ENCODE measurements around the gene DOCK7. TPM values are rescaled to one million over a fixed set of nuclear protein-coding genes. Genes with fewer than 3 reads are reported as not detected.
A peak's percentile ranks its signal among the peaks of the same experiment; 100 is the strongest.
"Not testable (repeated sequence)": the region's sequence is repeated elsewhere in the genome, so short reads cannot be mapped to it uniquely, and the experiment has no call there.

DOCK7 gene
- total RNA-seq, 2 donors from 2014 or later: 11.3 to 16.0 TPM

GRCh38 chr1:62706985-62707743, 19.0 kb upstream of the DOCK7 start:
- DNase-seq: no peak
- no peak for ATAC-seq
- intact Hi-C loops (cut with DNase I): no loop called here

GRCh38 chr1:62698161-62698560, 10.0 kb upstream of the DOCK7 start:
- DNase-seq; intact Hi-C loops (cut with DNase I); ATAC-seq: not testable (repeated sequence)

GRCh38 chr1:62694479-62694878, 6.3 kb upstream of the DOCK7 start:
- ATAC-seq; intact Hi-C loops (cut with DNase I); DNase-seq: not testable (repeated sequence)

GRCh38 chr1:62693123-62693522, 4.9 kb upstream of the DOCK7 start:
- DNase-seq (no peak), ATAC-seq (no peak)
- intact Hi-C loops (cut with DNase I): no loop called here

GRCh38 chr1:62691062-62691844, 3.1 kb upstream of the DOCK7 start:
- intact Hi-C loops (cut with DNase I): no loop called here
- no peak for ATAC-seq
- no peak for DNase-seq

GRCh38 chr1:62689524-62689923, 1.3 kb upstream of the DOCK7 start:
- intact Hi-C loops (cut with DNase I): no loop called here
- DNase-seq: no peak
- peak in 1 of 2 donors; percentile 39 for ATAC-seq

- intact Hi-C loops (cut with DNase I): no loop called here
- ATAC-seq (no peak), DNase-seq (no peak)
These were observed 500 bp upstream of the DOCK7 start for GRCh38 chr1:62688687-62689085.

- intact Hi-C loops (cut with DNase I): no loop called here
- DNase-seq (peak; percentile 28), ATAC-seq (peak; percentile 27 to 28)
These were observed 724 bp downstream of the DOCK7 start for GRCh38 chr1:62687421-62687902.

GRCh38 chr1:62686822-62687221, 1.4 kb downstream of the DOCK7 start:
- intact Hi-C loops (cut with DNase I): no loop called here
- ATAC-seq (no peak), DNase-seq (no peak)

- intact Hi-C loops (cut with DNase I): no loop called here
These were observed 2.7 kb downstream of the DOCK7 start for GRCh38 chr1:62685431-62685859.

GRCh38 chr1:62682531-62682930, 5.7 kb downstream of the DOCK7 start:
- DNase-seq (no peak), ATAC-seq (no peak)
- intact Hi-C loops (cut with DNase I): no loop called here

More at GRCh38 chr1:62685431-62685859, 2.7 kb downstream of the DOCK7 start:
- DNase-seq (no peak), ATAC-seq (no peak)

GRCh38 chr1:62680992-62681391, 7.2 kb downstream of the DOCK7 start:
- DNase-seq; intact Hi-C loops (cut with DNase I); ATAC-seq: not testable (repeated sequence)

GRCh38 chr1:62677822-62678221, 10.4 kb downstream of the DOCK7 start:
- DNase-seq; intact Hi-C loops (cut with DNase I); ATAC-seq: not testable (repeated sequence)

GRCh38 chr1:62676611-62677356, 11.4 kb downstream of the DOCK7 start:
- intact Hi-C loops (cut with DNase I): no loop called here
- ATAC-seq (no peak), DNase-seq (no peak)

GRCh38 chr1:62673629-62674028, 14.6 kb downstream of the DOCK7 start:
- ATAC-seq (no peak), DNase-seq (no peak)
- intact Hi-C loops (cut with DNase I): no loop called here

GRCh38 chr1:62672029-62672428, 16.2 kb downstream of the DOCK7 start:
- DNase-seq: no peak
- intact Hi-C loops (cut with DNase I): no loop called here

GRCh38 chr1:62654744-62655143, 33.4 kb downstream of the DOCK7 start:
- DNase-seq (no peak), ATAC-seq (no peak)
- intact Hi-C loops (cut with DNase I): no loop called here

More at GRCh38 chr1:62672029-62672428, 16.2 kb downstream of the DOCK7 start:
- ATAC-seq: no peak

- no peak for ATAC-seq
- no peak for DNase-seq
- intact Hi-C loops (cut with DNase I): no loop called here
These were observed 35.8 kb downstream of the DOCK7 start for GRCh38 chr1:62652387-62652786.

- ATAC-seq (no peak), DNase-seq (no peak)
- intact Hi-C loops (cut with DNase I): no loop called here
These were observed 44.9 kb downstream of the DOCK7 start for GRCh38 chr1:62643283-62643682.

Data from left cardiac atrium (tissue), 4 donors.